Panc1 (cell line): Measurements from ENCODE around the gene INTS2. TPM values are rescaled to one million over a fixed set of nuclear protein-coding genes. Genes with fewer than 3 reads are reported as not detected.

Experiments
- ATAC-seq: fragments of 200-7000 bp; cut with Tn5 transposase; 2 replicates; pipeline ENCODE4 v1.9.1; 2020; ENCODE audit warnings: mild to moderate bottlenecking, moderate library complexity
- BruUV-seq: library from RNA; stranded (reverse); fragments of 400-500 nt; replicated peaks from 2 replicates; lab custom pipeline; 2021; lab: Mats Ljungman, UMichigan
- CTCF ChIA-PET: fragments of 300-600 bp; sonication (Branson Sonifier 250); formaldehyde crosslinking; loops from one replicate; lab custom pipeline; 2022; ENCODE audit warnings: antibody characterized with exemption; lab: Charles Lee
- POLR2A ChIA-PET: fragments of 300-600 bp; sonication (Branson Sonifier 250); formaldehyde crosslinking; loops from one replicate; lab custom pipeline; 2022; ENCODE audit warnings: antibody characterized with exemption; lab: Charles Lee
- DNase-seq: peaks from one replicate; pipeline ENCODE4 v3.0.0-alpha.2; 2010; ENCODE audit warnings: low read depth, low spot score
- H3K27ac ChIP-seq: 2 replicates; pipeline ENCODE4 v1.5.1; 2011; ENCODE audit warnings: mild to moderate bottlenecking, low read length, inconsistent platforms
- H3K27me3 ChIP-seq: fragments of 200-500 bp; sonication (Bioruptor generic); 2 replicates; pipeline ENCODE4 v1.6.0; 2014; ENCODE audit warnings: low read length, inconsistent platforms; ENCODE audit not compliant: control insufficient read depth, insufficient read depth
- H3K36me3 ChIP-seq: fragments of 200-500 bp; sonication (Bioruptor generic); 2 replicates; pipeline ENCODE4 v1.5.1; 2014; ENCODE audit warnings: inconsistent platforms, mild to moderate bottlenecking, low read length, moderate library complexity; ENCODE audit not compliant: control insufficient read depth, insufficient read depth
- H3K4me1 ChIP-seq: 2 replicates; pipeline ENCODE4 v1.5.1; 2011; ENCODE audit warnings: inconsistent platforms, mild to moderate bottlenecking, low read length, moderate library complexity; ENCODE audit not compliant: control insufficient read depth, insufficient read depth
- H3K4me3 ChIP-seq, 2 experiments: 2 replicates each; pipeline ENCODE4 v1.5.1; 2011 to 2012; ENCODE audit warnings: low read depth in 2 of 2, low read length in 2 of 2, mild to moderate bottlenecking in 2 of 2, inconsistent platforms in 1 of 2, moderate library complexity in 1 of 2
- H3K9me3 ChIP-seq: fragments of 200-500 bp; sonication (Bioruptor generic); 2 replicates; pipeline ENCODE4 v1.5.1; 2014; ENCODE audit warnings: low read depth, mild to moderate bottlenecking, inconsistent platforms, low read length, moderate library complexity; ENCODE audit not compliant: control insufficient read depth, insufficient read depth
- CTCF ChIP-seq: fragments of 450-650 bp; IDR thresholded peaks from 2 replicates; pipeline ENCODE4 v1.5.1; 2017; ENCODE audit warnings: mild to moderate bottlenecking
- POLR2AphosphoS5 ChIP-seq: IDR thresholded peaks from 2 replicates; pipeline ENCODE4 v1.6.1; 2012; ENCODE audit warnings: mild to moderate bottlenecking, low read depth, low read length, moderate library complexity
- REST ChIP-seq, 2 experiments: IDR thresholded peaks; 2 replicates each; pipeline ENCODE4 v1.6.1; 2011 to 2012; ENCODE audit warnings: low read depth in 2 of 2, control low read depth in 1 of 2, low read length in 1 of 2, mild to moderate bottlenecking in 1 of 2, moderate library complexity in 1 of 2; ENCODE audit not compliant: insufficient read depth in 1 of 2
- SIN3A ChIP-seq: IDR thresholded peaks from 2 replicates; pipeline ENCODE4 v1.6.1; 2012; ENCODE audit warnings: low read depth, mild to moderate bottlenecking, low read length, moderate library complexity, borderline replicate concordance; ENCODE audit not compliant: insufficient read depth
- TCF7L2 ChIP-seq: IDR thresholded peaks from 2 replicates; pipeline ENCODE4 v1.6.1; 2011; ENCODE audit warnings: mild to moderate bottlenecking, low read depth, low read length, inconsistent platforms
- in situ Hi-C: cut with HindIII; loops from 2 replicates; pipeline ENCODE4 v1.10.0; 2016; ENCODE audit warnings: low sequenced_read_pairs, low pct_unique_long_range_greater_than_20kb
- intact Hi-C: fragments of 100-400 bp; cut with micrococcal nuclease; formaldehyde crosslinking; loops from one replicate; pipeline ENCODE4 v1.10.0; 2022; ENCODE audit not compliant: unreplicated experiment
- total RNA-seq: library from RNA; stranded (reverse); gene quantifications from one replicate; pipeline ENCODE4 v1.2.1, GENCODE V29; 2021; ENCODE audit not compliant: unreplicated experiment

Gene INTS2
- total RNA-seq, 1 experiment from 2014 or later: 32.5 TPM

DNA sequence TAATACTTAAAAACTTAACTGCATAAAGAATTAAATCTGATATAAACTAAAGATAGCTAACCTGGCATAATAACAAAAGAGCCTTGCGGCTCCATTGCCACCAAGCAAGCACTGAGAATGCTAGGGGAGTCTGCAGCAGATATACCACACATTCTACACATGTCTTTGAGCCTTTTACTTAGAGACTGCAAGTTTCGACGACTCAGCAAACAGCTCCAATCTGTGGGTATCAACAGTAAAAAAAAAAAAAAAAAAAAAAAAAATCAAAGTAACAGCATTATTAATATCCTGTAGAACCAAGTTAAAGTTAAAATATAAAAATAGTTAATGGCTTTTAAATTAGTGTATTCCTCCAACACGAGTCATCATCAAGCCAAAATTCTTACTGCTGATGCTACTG is 27.8 kb upstream of the INTS2 start:
- Histone ChIP-seq H3K9me3 (no peaks in the 10 kb centered on the region), H3K36me3 (peaks cover 45% of the 10 kb centered on the region), H3K27me3 (no peaks in the 10 kb centered on the region), H3K4me1 (no peaks in the 10 kb centered on the region), H3K27ac (no peak overlapping the region), H3K4me3 (no peak overlapping the region)
- TF ChIP-seq TCF7L2 (no peak), SIN3A (no peak), POLR2AphosphoS5 (no peak), CTCF (no peak), REST (IDR thresholded peaks at IDR 0.05; ENCODE audit: insufficient read depth in 1 of 2, low read depth in 2 of 2, low read length in 1 of 2) (no peak)
- intact Hi-C loops (no loop called here), in situ Hi-C loops (no loop called here)
- ChIA-PET POLR2A (no interaction called here), CTCF (no interaction called here)
- no TSS peak for BruUV-seq
- ATAC-seq (no peak), DNase-seq (no peak)

- ChIA-PET CTCF (no interaction called here), POLR2A (no interaction called here)
- no peak for TF ChIP-seq TCF7L2
- TF ChIP-seq REST (IDR thresholded peaks at IDR 0.05; ENCODE audit: insufficient read depth in 1 of 2, low read depth in 2 of 2, low read length in 1 of 2): no peak
- TF ChIP-seq POLR2AphosphoS5: no peak
- TF ChIP-seq SIN3A: no peak
- no peak for TF ChIP-seq CTCF
- Histone ChIP-seq H3K4me3 (no peak overlapping the region), H3K27me3 (no peaks in the 10 kb centered on the region), H3K36me3 (peaks cover 66% of the 10 kb centered on the region), H3K4me1 (no peaks in the 10 kb centered on the region), H3K9me3 (no peaks in the 10 kb centered on the region), H3K27ac (no peak overlapping the region)
- in situ Hi-C loops (no loop called here), intact Hi-C loops (no loop called here)
- DNase-seq: no peak
- ATAC-seq: 0 out of 2 replicates have a peak, but pooled peaks have one; percentile 51
- BruUV-seq: no TSS peak
Measured at GRCh38 chr17:61947367-61948078, 19.7 kb upstream of the INTS2 start.
